ENCODE data around the gene NLRC5. TPM values are rescaled to one million over a fixed set of nuclear protein-coding genes. Genes with fewer than 3 reads are reported as not detected.

The NLRC5 gene
- total RNA-seq, 1 donor from 2014 or later = 114 TPM

DNA sequence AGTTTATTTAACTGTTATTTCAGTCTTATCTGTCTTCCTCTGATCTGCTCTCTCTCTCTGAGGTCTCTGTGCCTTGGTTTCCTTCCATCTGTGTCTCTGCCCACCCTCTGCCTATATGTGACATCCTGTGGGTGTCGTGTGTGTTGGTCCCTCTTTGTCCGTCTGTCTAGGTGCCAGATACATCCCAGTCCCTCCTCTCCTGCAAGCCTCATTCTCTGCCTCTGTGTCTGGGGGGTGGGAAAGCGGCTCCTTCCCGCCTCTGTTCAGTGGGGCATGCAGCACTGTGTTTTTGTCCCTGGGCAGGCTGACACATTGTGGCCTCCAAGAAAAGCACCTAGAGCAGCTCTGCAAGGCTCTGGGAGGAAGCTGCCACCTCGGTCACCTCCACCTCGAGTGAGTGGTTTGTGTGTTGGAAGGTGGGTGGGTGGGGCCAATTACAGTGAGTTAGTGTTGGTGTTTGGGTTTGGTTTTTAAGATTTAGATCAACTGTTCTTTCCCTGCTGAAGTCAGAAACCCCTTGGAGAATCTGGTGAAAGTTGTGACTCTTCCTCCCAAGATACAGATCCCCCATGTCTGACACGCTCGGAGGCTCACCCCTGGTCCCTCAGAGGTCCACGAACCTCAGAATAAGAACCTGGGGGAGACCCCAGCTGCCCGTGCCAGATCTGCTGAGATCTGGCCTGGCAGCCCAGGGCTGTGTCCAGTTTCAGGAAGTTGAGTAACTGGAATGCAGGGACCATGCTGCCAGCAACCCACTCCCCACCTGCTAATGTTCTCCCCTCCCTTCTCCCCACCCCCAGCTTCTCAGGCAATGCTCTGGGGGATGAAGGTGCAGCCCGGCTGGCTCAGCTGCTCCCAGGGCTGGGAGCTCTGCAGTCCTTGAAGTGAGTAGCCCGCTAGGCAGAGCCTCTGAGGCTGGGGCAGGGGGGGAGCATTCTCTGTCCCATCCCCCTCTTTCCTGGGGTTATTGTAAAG lies 52.1 kb downstream of the NLRC5 start:
- DNase-seq (ENCODE audit: extremely low spot score in 2 of 2) = no peak
- no peak for TF ChIP-seq POLR2A (IDR thresholded peaks at IDR 0.05)
- intact Hi-C loops (cut with DNase I) = loop anchor here (10.0 kb wide), 1 partner anchor 177 kb away; the partner anchor contains the start of gene SLC12A3
- H3K4me3 ChIP-seq = no peak overlapping the region
- H3K27ac ChIP-seq = no peak overlapping the region
- no peaks in the 10 kb centered on the region for H3K9me3 ChIP-seq
- no peaks in the 10 kb centered on the region for H3K4me1 ChIP-seq
- H3K27me3 ChIP-seq = no peaks in the 10 kb centered on the region
- peaks cover 0 to 14% of the 10 kb centered on the region in 2 donors for H3K36me3 ChIP-seq

DNA sequence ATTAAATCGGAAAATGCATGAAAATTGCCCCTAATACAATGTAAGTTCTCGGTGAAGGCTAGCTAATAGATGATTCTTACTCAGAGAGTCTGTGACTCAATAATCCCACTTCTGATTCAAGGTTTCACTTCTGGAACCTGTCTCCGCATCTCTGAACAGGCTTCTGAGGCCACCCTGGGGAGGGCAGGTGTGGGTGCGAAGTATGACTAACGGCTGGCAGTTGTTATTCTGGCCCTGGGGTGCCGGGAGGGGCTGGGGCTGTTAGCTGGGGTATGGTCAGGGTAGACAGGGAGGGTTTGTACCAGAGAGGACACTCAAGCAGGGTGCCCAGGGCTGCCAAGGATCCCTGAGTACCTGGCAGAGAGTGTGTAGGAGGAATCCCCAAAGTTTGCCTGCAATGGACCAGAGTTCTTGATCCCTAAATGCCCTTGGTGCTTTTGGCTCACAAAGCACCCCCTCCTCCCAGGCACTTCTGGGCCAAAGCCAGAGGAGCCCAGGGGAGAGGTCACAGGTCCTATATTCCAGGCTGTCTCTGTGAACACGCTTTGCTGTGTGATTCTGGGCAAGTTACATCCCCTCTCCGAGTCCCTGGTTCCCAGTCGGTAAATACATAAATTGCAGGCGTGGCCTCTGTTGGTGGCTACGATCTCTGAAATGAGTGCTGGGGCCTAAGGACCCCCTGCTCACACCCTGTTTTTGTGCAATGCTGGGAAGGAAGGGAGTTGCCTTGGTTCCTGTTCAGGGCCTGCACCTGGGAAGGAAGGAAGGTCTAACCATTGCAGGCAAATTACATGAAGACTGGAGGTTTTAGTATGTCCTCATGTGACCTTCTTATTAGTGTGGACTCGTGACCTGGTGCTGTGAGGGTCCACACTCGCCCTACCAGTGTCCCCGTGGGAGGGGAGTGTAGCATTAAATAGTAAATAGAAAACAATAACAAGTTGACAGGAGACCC lies 53.1 kb downstream of the NLRC5 start:
- TF ChIP-seq POLR2A (IDR thresholded peaks at IDR 0.05) (no peak), POLR2AphosphoS5 (IDR thresholded peaks at IDR 0.05; ENCODE audit: insufficient read depth in 1 of 2, low read depth in 1 of 2) (no peak)
- TF ChIP-seq, protein P1, sequence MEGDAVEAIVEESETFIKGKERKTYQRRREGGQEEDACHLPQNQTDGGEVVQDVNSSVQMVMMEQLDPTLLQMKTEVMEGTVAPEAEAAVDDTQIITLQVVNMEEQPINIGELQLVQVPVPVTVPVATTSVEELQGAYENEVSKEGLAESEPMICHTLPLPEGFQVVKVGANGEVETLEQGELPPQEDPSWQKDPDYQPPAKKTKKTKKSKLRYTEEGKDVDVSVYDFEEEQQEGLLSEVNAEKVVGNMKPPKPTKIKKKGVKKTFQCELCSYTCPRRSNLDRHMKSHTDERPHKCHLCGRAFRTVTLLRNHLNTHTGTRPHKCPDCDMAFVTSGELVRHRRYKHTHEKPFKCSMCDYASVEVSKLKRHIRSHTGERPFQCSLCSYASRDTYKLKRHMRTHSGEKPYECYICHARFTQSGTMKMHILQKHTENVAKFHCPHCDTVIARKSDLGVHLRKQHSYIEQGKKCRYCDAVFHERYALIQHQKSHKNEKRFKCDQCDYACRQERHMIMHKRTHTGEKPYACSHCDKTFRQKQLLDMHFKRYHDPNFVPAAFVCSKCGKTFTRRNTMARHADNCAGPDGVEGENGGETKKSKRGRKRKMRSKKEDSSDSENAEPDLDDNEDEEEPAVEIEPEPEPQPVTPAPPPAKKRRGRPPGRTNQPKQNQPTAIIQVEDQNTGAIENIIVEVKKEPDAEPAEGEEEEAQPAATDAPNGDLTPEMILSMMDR (IDR thresholded peaks at IDR 0.05) = no peak
- peaks cover 0 to 9% of the 10 kb centered on the region in 2 donors for H3K36me3 ChIP-seq
- no peak overlapping the region for H3K27ac ChIP-seq
- no peak for DNase-seq (ENCODE audit: extremely low spot score in 2 of 2)
- H3K9me3 ChIP-seq = no peaks in the 10 kb centered on the region
- H3K4me3 ChIP-seq = no peak overlapping the region
- intact Hi-C loops (cut with DNase I) = loop anchor here (10.0 kb wide), 1 partner anchor 178 kb away; the partner anchor contains the start of gene SLC12A3
- H3K27me3 ChIP-seq = no peaks in the 10 kb centered on the region
- no peaks in the 10 kb centered on the region for H3K4me1 ChIP-seq

DNA sequence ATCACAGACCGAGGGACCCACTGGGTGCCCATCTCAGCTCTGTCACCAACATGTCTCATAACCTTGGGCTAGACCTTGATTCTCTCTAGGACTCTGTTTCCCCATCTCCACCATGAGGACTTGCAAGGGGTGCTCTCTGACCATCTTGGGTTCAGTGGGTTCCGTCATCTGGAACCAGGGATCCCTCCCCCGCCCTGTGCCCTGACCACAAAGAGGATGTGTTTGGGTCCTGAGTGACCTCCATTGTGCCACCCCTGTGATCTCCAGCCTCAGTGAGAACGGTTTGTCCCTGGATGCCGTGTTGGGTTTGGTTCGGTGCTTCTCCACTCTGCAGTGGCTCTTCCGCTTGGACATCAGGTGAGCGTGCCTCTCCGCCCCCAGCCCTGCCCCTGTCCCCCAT lies 53.9 kb downstream of the NLRC5 start:
- no peak overlapping the region for H3K27ac ChIP-seq
- peaks cover 0 to 15% of the 10 kb centered on the region in 2 donors for H3K36me3 ChIP-seq
- intact Hi-C loops (cut with DNase I) = loop anchor here (10.0 kb wide), 1 partner anchor 178 kb away; the partner anchor contains the start of gene SLC12A3

DNA sequence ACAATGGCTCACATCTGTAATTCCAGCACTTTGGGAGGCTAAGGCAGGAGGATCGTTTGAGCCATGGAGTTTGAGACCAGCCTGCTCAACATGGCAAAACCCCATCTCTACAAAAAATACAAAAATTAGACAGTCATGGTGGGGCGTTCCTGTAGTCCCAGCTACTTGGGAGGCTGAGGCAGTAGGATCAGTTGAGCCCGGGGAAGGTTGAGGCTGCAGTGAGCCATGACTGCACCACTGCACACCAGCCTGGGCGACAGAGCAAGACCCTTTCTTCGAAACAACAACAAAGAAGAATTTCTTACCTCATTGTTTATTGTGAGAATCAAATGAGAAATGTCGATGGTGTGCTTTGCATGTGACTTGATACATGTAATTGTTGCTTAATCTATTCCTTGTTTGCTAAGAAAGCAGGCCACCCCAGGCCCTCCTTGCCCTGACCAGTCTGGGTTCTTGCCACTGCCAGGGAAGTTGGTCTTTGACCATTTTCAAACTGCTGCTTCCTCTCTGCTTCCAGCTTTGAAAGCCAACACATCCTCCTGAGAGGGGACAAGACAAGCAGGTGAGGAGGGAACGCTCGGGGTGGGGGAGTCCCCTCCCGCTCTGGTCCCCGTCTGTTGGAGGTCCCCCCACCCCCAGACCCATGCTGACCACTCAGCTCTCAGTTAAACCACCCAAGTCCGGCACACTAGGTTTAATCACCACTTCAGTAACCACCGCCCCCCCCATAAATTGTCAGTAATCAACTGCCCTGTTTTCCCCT lies 55.8 kb downstream of the NLRC5 start:
- H3K27me3 ChIP-seq = no peaks in the 10 kb centered on the region
- H3K4me1 ChIP-seq = no peaks in the 10 kb centered on the region
- H3K36me3 ChIP-seq = peaks cover 0 to 10% of the 10 kb centered on the region in 2 donors
- peak overlapping the region; percentile 20 for H3K27ac ChIP-seq
- intact Hi-C loops (cut with DNase I) = loop anchor here (10.0 kb wide), 1 partner anchor 180 kb away; the partner anchor contains the start of gene SLC12A3
- no peak for TF ChIP-seq POLR2A (IDR thresholded peaks at IDR 0.05)
- TF ChIP-seq POLR2AphosphoS5 (IDR thresholded peaks at IDR 0.05; ENCODE audit: insufficient read depth in 1 of 2, low read depth in 1 of 2) = no peak
- TF ChIP-seq, protein P1 (IDR thresholded peaks at IDR 0.05) = no peak
- H3K9me3 ChIP-seq = no peaks in the 10 kb centered on the region
- no peak for DNase-seq (ENCODE audit: extremely low spot score in 2 of 2)
- H3K4me3 ChIP-seq = no peak overlapping the region

More for the DNA sequence above, 53.9 kb downstream of the NLRC5 start:
- Histone ChIP-seq H3K4me1 (no peaks in the 10 kb centered on the region), H3K4me3 (no peak overlapping the region), H3K27me3 (no peaks in the 10 kb centered on the region), H3K9me3 (no peaks in the 10 kb centered on the region)
- DNase-seq (ENCODE audit: extremely low spot score in 2 of 2) = no peak
- TF ChIP-seq POLR2A (IDR thresholded peaks at IDR 0.05) (no peak), POLR2AphosphoS5 (IDR thresholded peaks at IDR 0.05; ENCODE audit: insufficient read depth in 1 of 2, low read depth in 1 of 2) (no peak)
- TF ChIP-seq, protein P1 (IDR thresholded peaks at IDR 0.05) = no peak

Measured in vagina (tissue), 2 donors.